Esophagus squamous epithelium (tissue), 5 donors: ENCODE measurements around the gene GRIN3B. TPM values are rescaled to one million over a fixed set of nuclear protein-coding genes. Genes with fewer than 3 reads are reported as not detected.

ENCODE experiments used
- DNase-seq: peaks from one replicate; lab custom pipeline; 2025; lab: John Stamatoyannopoulos, UW
- H3K27ac ChIP-seq, 4 donors: fragments of 200-600 bp; sonication (generic); one replicate each; pipeline ENCODE4 v1.5.1; 2016 to 2019; ENCODE audit warnings: mild to moderate bottlenecking in 1 of 4
- H3K27me3 ChIP-seq, 4 donors: fragments of 200-600 bp; sonication (generic); 1 replicate in 3 of 4; 2 replicates in 1 of 4; pipeline versions ENCODE4 v1.5.1 to v1.6.0; 2017 to 2021; ENCODE audit warnings: antibody characterized with exemption in 1 of 4
- H3K36me3 ChIP-seq, 3 donors: fragments of 200-600 bp; sonication (generic); one replicate each; pipeline ENCODE4 v1.5.1; 2016 to 2019
- H3K4me1 ChIP-seq, 3 donors: fragments of 200-600 bp; sonication (generic); one replicate each; pipeline ENCODE4 v1.5.1; 2017 to 2019
- H3K4me3 ChIP-seq, 4 donors: fragments of 200-600 bp; sonication (generic); 1 replicate in 3 of 4; 2 replicates in 1 of 4; pipeline ENCODE4 v1.5.1; 2016 to 2019; ENCODE audit warnings: mild to moderate bottlenecking in 2 of 4, moderate library complexity in 1 of 4
- H3K9me3 ChIP-seq, 3 donors: fragments of 200-600 bp; sonication (generic); one replicate each; pipeline ENCODE4 v1.5.1; 2016 to 2019
- POLR2A ChIP-seq, 4 donors: fragments of 450-650 bp; IDR thresholded peaks; one replicate each; pipeline ENCODE4 v1.6.1; 2017; ENCODE audit warnings: antibody characterized with exemption in 4 of 4, mild to moderate bottlenecking in 4 of 4, moderate library complexity in 3 of 4
- WGBS, 2 donors: methylation state at CpG; one replicate each; pipeline ENCODE4 v1.1.5; 2018; 5-methylcytosine and 5-hydroxymethylcytosine counted together
- intact Hi-C: fragments of 100-400 bp; cut with DNase I; formaldehyde crosslinking; loops from one replicate; pipeline ENCODE4 v1.15.0; 2022
- total RNA-seq, 4 donors: library from RNA; depleted of rRNA; stranded (reverse); fragments of >200 nt; gene quantifications; one replicate each; pipeline ENCODE4 v1.1.0, GENCODE V29; 2016
- TF ChIP-seq, protein P1 (sequence below), 6 experiments: fragments of 450-650 bp in 4 of 6; fragments of 200-600 bp in 2 of 6; sonication (generic) in 2 of 6; IDR thresholded peaks; one replicate each; pipeline ENCODE4 v1.5.1; 2016 to 2019; ENCODE audit warnings: antibody characterized with exemption in 6 of 6, mild to moderate bottlenecking in 4 of 6, moderate library complexity in 4 of 6
- donor health status: DM: yes; HTN: yes; CAD: no.

The GRIN3B gene
- total RNA-seq, 4 donors from 2014 or later = not detected

DNA sequence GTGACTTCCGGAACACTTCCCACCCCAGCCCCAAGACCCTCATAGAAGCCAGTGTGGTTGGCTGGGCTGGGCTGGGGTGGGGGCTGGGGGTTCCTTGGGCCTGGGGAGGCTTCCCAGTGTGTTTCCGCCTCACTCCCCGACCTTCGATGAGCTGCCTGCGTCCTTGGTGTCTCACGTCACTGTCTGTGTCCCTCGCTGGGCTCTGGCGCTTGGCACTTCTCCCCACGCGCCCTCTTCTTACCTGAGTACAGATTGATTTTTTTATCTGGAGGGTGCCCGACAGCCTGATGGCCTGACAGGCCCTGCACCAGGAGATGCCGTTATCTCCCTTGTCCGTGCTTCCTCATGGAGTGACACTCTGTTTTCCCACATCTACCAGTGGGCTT, 7.6 kb upstream of the GRIN3B start:
- peaks cover 0 to 40% (median 6%) of the 10 kb centered on the region in 4 donors for H3K27me3 ChIP-seq
- no peak overlapping the region for H3K4me3 ChIP-seq
- peaks cover 6 to 64% (median 7%) of the 10 kb centered on the region in 3 donors for H3K36me3 ChIP-seq
- intact Hi-C loops = no loop called here
- no peak overlapping the region for H3K27ac ChIP-seq
- H3K9me3 ChIP-seq = no peaks in the 10 kb centered on the region
- WGBS, 2 donors = 95 to 96% methylated on average over 11 of the region's 13 CpGs
- TF ChIP-seq, protein P1, sequence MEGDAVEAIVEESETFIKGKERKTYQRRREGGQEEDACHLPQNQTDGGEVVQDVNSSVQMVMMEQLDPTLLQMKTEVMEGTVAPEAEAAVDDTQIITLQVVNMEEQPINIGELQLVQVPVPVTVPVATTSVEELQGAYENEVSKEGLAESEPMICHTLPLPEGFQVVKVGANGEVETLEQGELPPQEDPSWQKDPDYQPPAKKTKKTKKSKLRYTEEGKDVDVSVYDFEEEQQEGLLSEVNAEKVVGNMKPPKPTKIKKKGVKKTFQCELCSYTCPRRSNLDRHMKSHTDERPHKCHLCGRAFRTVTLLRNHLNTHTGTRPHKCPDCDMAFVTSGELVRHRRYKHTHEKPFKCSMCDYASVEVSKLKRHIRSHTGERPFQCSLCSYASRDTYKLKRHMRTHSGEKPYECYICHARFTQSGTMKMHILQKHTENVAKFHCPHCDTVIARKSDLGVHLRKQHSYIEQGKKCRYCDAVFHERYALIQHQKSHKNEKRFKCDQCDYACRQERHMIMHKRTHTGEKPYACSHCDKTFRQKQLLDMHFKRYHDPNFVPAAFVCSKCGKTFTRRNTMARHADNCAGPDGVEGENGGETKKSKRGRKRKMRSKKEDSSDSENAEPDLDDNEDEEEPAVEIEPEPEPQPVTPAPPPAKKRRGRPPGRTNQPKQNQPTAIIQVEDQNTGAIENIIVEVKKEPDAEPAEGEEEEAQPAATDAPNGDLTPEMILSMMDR (IDR thresholded peaks at IDR 0.05) = no peak
- TF ChIP-seq POLR2A (IDR thresholded peaks at IDR 0.05) = no peak
- DNase-seq = no peak
- peaks cover 11 to 21% (median 12%) of the 10 kb centered on the region in 3 donors for H3K4me1 ChIP-seq

DNA sequence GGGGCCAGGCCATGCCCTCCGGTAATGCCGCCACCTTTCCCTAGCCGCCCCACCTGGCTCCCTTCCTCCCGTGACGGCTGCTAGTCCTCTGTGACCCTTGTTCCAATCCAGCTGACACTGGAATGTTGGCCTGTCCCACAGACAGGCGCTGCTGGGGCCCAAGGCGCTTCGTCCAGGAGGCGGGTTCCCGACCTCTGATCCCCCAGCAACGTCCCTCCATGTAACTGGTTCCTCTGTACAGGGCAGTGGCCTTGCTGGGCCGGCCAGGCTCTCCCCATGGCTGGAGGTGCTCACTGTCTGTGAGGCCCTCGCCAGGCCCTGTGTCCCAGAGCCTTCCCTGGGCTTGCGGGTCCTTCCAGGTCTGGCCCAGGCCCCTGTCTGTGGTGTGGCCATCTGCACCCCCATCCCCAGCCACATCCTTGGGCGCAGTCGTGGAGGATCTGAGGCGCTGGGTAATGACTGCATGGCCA, 6.8 kb upstream of the GRIN3B start:
- peaks cover 0 to 48% (median 6%) of the 10 kb centered on the region in 4 donors for H3K27me3 ChIP-seq
- no peaks in the 10 kb centered on the region for H3K9me3 ChIP-seq
- H3K36me3 ChIP-seq = peaks cover 6 to 60% (median 7%) of the 10 kb centered on the region in 3 donors
- H3K27ac ChIP-seq = no peak overlapping the region
- peaks cover 11 to 21% (median 12%) of the 10 kb centered on the region in 3 donors for H3K4me1 ChIP-seq
- TF ChIP-seq POLR2A (IDR thresholded peaks at IDR 0.05) = no peak
- TF ChIP-seq, protein P1 (IDR thresholded peaks at IDR 0.05) = no peak
- H3K4me3 ChIP-seq = no peak overlapping the region
- intact Hi-C loops = no loop called here
- DNase-seq = no peak
- WGBS, 2 donors = 90 to 94% methylated on average over 5 to 8 of the region's 17 CpGs

DNA sequence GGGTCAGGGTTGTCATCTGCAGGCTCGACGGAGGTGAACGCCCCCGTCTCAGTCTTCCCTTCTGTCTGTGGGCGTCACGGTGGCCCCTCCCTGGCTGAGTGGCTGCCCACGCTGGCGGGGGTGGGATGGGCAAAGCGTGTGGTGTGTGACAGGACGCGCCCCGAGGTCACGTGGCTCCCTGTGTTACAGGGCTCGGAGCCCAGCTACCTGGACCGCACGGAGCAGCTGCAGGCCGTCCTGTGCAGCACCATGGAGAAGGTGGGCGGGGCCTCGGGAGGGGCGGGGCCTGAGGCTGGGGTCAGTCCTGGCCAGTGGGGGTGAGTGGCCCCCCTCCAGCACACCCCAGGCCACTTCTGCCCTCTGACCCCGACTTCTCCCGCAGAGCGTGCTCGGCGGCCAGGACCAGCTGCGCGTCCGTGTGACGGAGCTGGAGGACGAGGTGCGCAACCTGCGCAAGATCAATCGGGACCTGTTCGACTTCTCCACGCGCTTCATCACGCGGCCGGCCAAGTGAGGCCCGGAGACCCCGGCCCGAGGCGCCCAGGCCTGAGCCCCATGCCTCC, 6.3 kb upstream of the GRIN3B start:
- no peak for DNase-seq

DNA sequence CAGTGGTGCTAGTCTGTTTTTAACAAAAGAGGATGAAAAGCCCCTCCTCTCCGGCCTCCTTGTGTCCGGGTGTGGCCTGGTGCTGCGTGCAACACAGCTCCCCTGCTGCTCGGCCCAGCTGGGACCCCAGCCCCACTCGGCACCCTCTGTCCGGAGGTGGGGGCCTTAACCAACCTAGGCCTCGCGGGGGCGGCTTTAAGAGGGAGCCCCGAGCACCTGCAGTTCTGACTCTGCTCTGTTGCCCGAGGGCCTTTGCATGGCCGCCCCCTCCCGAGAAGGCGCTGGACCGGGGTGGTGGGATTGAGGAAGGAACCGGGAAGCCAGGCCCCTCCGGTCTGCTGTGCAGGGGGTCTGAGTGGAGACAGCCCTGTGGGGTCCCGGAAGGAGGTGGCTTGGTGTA, 5.7 kb upstream of the GRIN3B start:
- DNase-seq = no peak
- no peak overlapping the region for H3K4me3 ChIP-seq
- H3K9me3 ChIP-seq = no peaks in the 10 kb centered on the region
- H3K4me1 ChIP-seq = peaks cover 11 to 21% (median 12%) of the 10 kb centered on the region in 3 donors
- intact Hi-C loops = no loop called here
- H3K36me3 ChIP-seq = peaks cover 6 to 51% (median 7%) of the 10 kb centered on the region in 3 donors
- TF ChIP-seq, protein P1 (IDR thresholded peaks at IDR 0.05) = no peak
- no peak for TF ChIP-seq POLR2A (IDR thresholded peaks at IDR 0.05)
- peaks cover 0 to 59% (median 13%) of the 10 kb centered on the region in 4 donors for H3K27me3 ChIP-seq
- H3K27ac ChIP-seq = no peak overlapping the region
- 100% methylated on average over 2 of the region's 18 CpGs; no CpG with 5 or more reads in 1 of the 2 donors for WGBS, 2 donors

More for the DNA sequence above, 6.3 kb upstream of the GRIN3B start:
- Histone ChIP-seq H3K36me3 (peaks cover 6 to 55% (median 7%) of the 10 kb centered on the region in 3 donors), H3K4me1 (peaks cover 11 to 21% (median 12%) of the 10 kb centered on the region in 3 donors), H3K9me3 (no peaks in the 10 kb centered on the region), H3K27ac (no peak overlapping the region), H3K4me3 (no peak overlapping the region), H3K27me3 (peaks cover 0 to 53% (median 7%) of the 10 kb centered on the region in 4 donors)
- 89 to 96% methylated on average over 5 to 27 of the region's 43 CpGs for WGBS, 2 donors
- no peak for TF ChIP-seq POLR2A (IDR thresholded peaks at IDR 0.05)
- TF ChIP-seq, protein P1 (IDR thresholded peaks at IDR 0.05) = no peak
- intact Hi-C loops = no loop called here

GRCh38 chr19:995051-995827, 5.0 kb upstream of the GRIN3B start:
- no peak for TF ChIP-seq POLR2A (IDR thresholded peaks at IDR 0.05)
- TF ChIP-seq, protein P1 (IDR thresholded peaks at IDR 0.05) = no peak
- intact Hi-C loops = no loop called here
- Histone ChIP-seq H3K9me3 (no peaks in the 10 kb centered on the region), H3K4me3 (no peak overlapping the region), H3K27ac (no peak overlapping the region), H3K27me3 (peaks cover 0 to 66% (median 14%) of the 10 kb centered on the region in 4 donors), H3K4me1 (peaks cover 11 to 24% (median 14%) of the 10 kb centered on the region in 3 donors), H3K36me3 (peaks cover under 1 to 43% (median 3%) of the 10 kb centered on the region in 3 donors)
- WGBS, 2 donors = 60 to 68% methylated on average over 6 to 15 of the region's 26 CpGs
- DNase-seq = no peak
